SKM-1 treated with dmso at 0.1 percent for 144 hours (cell line): ENCODE measurements around the gene GATB.

Experiments used
- DNase-seq: peaks from one replicate; lab custom pipeline; 2025; ENCODE audit not compliant: unreplicated experiment; lab: John Stamatoyannopoulos, UW

GATB gene

DNA sequence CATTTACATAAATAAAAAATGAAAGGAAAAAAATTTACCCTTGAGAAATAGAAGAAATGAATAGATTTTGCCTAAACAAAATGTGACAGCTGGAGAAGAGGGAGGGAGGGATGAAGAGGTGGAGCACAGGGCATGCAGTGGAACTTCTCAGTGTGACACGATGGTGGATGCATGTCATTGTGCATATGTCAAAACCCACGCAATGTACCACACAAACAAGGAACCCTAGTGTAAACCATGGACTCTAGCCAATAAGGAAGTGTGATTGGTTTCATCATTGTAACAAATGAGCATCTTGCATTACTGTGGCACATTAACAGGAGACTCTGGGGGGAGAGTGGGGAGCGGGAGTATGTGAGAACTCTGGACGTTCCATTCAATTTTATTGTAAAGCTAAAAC is 58.6 kb downstream of the GATB start:
- no peak for DNase-seq

DNA sequence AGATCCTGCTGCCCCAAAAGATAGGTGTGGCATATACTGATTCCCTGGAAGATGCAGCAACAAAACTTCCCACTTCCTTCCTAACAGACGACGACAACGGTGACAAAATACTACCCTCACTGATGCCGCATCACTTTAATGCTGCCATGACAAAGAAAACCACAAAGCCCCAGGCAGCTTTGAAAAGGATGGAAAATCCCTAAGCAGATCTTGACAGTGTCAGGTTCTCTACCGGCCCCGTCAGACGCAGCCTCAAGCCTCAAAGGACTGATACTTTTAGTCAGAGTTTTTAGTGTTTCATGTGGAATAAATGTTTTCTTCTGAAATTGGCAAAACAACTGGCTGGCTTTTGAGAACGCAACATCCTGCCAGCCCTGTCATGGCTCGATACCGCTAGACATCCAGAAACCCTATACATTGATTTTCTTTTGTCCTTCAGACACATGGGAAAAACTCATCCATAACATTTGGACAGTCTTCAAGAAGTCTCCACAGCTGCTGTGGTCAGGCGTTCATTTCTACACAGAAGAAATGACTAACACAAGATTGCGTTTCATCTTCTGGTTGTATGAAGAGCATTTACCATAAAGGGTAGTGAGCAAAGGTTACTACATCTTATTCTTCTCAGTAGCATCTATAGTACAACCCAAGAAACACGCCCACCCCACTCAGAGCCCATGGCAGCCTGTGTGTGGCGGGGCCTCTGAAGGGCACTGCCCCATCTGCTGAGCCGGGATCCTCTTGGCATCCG is 60.1 kb downstream of the GATB start:
- DNase-seq = no peak

DNA sequence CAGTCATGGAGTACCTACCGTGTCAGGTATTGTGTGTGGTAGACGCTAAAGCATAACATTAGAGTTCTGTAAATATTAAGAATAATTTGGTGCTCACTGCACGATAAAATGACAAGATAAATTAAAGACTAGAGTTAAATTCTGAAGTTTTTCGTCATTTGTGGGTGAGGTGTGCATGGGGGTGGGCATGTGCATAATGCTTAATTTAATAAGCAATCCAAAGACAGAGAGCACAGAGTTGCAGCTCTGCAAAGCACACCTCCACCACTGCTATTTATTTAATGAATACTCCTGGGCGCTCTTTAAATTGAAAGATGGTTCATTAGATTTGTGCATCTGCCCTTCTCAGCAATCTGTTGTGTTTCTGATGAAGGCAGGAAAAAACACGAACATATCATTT is 62.6 kb downstream of the GATB start:
- DNase-seq = no peak

DNA sequence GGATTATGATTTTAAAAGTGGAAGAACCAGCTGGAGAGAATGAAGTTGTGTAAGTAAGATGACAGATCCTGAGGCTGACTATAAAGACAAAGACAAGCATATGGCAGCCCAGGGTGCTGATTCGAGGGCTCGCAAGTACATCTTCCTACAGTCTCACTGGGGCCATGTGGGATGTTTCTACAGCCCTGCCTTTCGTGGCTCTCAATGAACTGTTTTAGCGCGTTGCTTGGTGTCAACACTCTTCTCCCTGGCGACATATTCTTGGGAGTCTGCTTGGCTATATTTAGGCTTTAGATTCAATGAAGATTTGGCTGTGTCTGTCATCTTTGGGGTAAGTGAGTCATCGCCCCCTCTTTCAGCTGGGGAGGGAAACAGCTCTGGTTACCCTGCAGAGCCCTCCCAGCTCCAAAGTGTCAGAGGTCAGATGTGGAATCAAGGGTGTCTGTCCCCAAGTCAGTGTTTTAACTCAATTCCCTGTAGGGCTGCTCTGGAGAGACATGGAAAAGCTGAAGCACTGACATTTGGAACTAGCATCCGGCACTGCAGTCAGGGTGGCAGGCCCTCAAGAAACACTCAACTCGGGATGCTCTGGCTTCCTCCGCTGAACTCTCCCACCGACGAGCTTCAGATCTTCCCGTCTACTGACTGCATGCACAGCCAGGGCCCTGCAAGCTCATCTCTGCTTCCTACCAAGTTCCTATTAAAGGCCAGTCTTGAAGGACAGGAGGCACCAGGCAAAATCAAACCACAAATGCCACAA is 65.7 kb downstream of the GATB start:
- DNase-seq = no peak

DNA sequence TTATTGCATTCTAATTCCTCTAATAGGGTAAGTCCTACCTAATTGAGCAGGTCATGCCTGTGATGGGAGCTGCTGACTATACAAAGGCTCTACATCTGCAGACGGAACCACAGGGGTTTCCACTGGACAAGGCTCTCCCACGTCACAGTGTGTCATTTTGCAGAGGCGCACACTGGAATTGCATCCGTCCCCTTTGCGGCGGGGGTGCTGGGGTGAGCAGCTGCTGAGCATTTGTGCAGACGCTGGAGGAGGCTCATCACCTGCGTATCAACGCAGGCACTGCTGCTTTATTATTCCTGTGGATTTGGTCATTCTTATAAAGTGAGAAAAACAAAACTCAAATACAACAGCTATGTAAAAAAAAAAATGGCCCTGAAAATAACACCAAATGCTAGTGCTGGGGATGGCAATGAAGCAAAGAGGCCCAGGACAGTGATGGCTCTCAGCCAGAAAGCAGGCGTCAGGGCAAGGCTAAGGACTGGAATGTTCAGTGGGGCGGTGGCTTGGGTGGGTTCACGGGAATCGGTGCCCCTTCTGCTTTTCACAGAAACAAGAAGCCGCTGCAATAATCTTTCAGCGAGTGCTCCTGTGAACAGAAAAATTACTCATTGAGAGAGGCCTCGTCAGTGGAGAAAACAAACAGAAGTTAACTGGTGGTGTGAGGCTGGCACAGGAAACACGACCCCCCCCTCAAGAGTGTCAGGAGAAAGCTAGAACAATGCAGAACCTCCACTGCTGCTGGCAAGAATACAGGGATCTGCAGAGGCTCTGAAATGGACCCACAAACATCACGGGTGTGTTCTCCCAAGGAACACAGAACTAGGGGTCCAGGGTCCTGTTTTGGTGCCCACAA is 67.8 kb downstream of the GATB start:
- no peak for DNase-seq

DNA sequence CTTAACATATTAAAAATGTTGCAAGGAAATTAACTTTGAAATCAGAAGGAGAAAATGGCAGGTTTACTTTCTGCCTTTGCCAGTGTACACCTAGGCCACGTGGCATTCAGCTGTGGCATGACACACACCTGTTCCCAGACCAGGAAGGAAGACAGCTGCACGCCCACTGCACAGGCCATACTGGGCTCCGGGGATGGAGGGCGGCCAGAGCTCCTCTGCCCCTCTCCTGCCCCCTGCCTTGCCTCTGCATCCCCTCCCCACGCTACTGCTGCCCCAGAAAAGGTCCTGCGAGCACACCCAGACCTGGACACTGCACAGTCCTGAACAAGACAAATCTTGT is 68.4 kb downstream of the GATB start:
- no peak for DNase-seq

DNA sequence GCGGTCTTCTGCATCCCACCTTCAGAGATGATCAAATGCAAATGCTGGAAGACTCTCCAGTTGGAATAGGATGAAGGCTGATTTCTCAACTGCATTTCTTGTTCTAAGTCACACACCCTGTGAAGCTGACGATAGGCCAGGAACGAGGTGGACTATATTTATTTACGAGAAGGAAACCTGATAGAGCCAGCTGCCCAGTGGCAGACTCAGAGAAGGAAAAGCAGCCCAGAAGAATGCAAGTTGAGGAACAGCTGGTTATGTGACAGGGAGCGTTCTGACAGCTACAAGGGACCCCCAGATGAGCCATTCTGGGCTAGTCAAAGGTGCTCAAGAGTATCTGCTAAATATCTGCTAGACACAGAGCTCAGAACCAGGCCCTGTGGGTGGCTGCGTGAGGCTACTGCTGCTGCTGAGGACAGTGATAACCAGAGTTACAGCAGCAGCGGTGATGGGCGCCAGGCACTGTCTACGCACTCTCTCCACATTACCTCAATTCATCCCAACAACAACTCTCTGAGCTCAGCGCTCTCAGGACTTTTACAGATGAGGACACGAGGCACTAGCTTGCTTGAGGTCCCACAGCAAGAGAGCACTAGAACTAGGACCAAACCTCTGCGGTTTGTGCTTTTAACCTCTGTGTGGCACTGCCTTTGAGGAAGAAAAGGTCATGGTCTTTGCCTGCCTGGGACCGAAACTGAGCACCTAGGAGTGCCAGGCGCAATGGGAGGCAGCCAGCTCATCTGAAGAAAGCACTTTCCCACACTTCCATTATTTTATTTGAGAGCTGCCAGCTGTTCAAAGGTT is 69.0 kb downstream of the GATB start:
- no peak for DNase-seq

DNA sequence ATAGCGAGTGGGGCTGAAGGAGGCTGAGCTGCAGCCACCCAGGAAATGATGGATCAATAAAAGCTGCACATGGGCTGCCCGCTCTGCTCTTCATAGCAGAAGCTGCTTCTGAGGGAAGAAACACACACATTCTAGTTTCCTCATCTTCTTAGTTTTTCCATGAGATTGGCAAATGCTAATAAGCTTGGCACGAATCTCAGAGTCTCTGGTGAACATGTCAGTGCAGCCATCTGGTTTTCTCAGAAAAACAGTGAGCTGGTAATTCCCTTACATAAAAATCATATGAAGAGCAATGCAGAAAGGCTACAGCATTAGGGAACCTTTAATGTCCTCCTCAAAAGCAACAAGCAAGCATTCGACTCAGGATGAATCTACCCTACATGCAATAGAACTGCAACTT is 69.9 kb downstream of the GATB start:
- no peak for DNase-seq

DNA sequence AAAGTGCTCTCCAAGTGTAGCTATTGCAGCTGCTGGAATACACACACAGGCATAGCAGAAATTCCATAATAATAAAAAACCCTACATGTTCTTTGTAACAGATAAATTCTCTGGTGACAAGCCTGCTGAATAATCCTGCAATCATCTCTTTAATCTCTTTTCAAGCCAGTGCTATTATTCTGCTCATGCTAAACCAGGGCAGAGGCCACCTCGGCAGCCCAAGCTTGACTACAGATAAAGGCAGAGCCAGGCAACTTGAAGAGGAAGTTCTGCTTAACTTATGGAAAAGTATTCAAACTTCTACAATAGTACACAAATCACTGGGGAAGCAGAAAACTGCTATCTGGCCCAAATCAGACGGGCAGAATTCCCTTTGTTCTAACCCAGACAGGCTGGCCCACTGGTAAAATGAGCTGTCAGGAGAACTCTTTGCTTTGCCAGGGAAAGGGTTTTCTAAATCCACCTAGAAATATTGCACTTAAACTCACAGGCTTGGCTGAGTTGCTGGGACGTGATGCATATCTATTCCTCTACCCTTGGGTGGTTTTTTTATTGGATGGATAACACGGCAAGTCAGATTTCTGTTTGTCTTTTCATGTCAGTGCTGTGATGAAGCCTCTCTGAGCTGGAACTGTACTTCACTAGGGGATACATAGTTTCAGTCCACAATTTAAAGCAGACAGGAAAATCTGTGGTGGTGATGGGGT is 70.5 kb downstream of the GATB start:
- no peak for DNase-seq

DNA sequence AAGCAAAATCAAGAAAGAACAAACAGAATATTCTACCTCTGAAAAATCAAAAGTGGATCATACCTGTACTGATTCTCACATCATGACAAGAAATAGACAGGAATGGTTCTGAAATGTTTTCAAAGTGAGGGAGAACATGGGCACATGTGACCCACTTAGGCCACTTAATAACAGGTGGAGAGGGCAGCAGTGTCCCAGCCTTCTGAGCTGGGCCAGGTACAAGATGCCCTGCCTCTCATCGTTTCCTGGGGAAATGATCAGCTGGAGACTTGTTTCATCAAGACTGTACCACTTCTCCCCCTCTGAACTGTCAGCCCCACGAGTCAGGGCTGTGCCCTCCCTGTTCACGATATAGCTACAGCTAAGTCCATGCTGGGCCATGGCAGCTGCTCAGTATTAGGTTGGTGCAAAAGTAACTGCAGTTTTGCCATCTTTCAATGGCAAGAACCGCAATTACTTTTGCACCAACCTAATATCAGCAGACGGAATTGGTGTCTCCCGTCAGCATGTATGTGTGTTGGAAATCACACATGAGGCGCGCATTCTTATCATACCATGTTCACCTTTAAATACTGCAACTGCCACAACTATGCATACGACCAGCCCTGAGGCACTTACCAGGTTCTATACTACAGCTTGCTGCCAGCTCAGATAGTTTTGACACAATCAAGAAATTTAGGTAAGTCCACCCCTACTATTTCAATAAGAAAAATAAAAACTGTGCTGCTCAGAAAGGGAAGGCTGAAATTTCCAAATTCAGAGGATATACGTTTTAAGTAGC is 71.4 kb downstream of the GATB start:
- DNase-seq = no peak

DNA sequence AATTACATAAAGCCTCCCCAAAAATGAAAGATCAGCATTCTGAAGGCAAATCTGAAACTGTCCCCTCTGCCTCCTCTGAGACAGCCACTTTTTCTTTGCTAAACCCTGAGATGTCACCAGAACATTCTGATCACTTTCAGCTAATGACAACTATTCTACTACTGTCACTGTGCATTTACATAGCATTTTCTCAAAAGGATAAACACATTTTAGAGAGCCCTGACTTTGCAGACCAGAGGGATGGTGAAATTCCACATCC is 72.1 kb downstream of the GATB start:
- DNase-seq = no peak

DNA sequence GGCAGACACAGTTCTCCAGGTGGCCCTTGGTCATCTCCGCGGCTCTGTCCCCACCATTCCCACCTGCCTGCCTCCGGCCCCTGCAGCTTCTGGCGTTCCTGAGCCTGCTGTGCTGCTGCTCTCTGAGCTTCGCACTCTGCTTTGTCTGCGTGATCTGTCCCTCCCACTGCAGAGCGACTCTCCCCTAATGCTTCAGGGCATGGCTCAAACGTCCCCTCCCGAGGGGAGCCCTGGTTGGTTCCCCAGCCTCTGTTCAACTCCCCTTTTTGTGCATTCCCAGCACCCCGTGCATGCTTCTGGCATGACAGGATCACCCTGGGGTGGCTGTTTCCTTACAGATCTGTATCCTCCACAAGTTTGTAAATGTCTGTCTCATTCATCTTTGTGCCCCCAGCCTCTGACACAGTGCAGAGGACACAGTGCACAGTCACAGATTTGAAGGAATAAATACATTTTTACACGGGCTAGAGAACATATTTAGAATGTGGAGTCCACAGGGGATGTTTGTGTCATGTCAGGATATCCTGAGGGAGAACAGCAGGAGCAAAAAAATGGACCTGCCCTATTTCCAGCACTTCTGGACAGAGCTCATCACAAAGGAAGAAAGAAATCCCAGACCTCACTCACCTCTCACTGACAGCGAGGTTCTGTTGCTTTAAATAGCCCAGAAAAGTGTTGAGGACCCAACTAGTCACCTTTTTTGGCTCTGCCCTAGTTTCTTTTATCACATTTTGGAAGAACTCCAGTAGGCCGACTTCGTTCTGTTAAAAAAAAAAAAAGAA is 72.6 kb downstream of the GATB start:
- DNase-seq = no peak

DNA sequence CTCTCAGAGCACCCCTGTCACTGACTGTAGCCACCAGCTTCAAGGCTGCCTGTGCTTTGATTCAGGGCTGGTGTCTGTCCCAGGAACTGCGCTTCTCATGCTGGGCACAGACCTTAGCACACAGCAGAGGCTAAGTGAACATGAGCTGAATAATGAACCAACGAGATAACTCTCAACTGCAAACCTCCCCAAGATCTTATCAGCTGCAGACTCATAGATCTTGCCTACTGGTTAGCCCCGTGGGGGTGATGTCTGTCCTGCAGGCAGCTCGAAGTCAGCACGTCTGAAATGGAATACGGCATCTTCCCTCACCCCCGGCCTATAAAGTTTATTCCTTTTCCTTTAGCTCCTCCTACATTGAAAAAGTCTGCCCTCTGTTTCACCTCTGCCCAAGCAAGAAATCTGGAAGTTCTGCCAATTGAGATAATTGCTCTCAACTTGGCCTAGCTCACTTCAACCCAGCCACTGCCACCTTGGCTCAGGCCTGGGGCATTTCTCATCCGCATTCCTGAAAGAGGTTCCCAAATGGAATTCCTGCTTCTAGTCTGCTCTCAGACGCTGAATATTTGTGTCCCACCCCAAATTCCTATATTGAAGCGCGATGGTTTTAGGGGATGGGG is 73.7 kb downstream of the GATB start:
- no peak for DNase-seq

DNA sequence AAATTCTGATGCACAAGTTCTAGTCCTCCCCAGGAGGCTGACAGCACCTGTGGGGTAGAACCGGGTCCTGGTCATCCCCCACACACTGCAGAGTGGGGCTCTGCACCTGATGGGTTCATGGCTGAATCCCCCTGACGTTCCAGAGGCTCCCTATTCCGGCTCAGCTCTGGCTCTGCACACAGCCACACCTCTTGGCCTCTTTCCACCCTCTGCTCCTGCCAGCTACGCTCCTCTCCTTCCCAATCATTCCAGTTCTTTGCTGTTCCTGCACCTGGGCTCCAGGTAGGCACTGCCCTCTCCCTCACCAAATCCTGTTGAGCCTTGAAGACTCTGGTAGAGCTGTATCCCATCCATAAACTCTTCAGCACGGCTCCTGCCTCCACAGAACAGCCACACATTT is 75.5 kb downstream of the GATB start:
- DNase-seq = no peak

DNA sequence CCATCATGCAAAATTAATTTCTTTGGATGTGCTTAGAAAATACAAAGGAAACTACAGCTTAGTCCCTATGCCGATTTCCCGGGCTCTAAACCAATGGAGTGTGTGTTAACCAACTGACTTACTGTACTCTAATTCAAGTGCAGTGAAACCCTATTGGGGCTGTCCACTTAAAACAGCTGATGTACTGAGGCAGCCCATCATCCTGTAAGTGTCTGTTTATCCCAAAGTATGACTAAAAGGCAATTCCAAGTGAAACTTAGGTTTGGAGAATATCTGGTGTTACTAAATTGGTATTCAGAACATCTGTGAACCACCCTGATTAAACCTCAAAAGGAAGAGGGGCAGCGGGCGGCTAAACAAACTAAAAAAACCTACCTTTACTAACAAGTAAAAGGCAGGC is 79.7 kb downstream of the GATB start:
- DNase-seq = no peak

DNA sequence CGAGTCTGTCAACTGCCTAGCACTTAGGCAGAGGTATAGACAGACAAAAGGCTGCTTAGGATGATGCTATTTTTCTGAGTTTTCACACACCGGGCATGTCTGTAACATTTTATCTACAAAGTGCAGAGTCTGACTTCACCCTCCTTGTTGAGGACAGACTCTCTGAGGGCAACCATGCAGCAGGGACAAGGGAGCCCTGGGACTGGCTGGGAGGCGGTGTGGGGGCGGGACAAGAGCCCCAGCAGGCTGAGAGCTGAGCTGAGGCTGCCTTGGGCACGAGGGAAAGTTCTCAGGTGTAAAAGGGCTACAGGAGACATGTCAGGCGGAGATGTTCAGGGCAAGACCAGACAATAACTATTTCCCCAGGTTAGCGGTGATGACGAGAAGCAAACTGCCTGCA is 81.6 kb downstream of the GATB start:
- DNase-seq = no peak

DNA sequence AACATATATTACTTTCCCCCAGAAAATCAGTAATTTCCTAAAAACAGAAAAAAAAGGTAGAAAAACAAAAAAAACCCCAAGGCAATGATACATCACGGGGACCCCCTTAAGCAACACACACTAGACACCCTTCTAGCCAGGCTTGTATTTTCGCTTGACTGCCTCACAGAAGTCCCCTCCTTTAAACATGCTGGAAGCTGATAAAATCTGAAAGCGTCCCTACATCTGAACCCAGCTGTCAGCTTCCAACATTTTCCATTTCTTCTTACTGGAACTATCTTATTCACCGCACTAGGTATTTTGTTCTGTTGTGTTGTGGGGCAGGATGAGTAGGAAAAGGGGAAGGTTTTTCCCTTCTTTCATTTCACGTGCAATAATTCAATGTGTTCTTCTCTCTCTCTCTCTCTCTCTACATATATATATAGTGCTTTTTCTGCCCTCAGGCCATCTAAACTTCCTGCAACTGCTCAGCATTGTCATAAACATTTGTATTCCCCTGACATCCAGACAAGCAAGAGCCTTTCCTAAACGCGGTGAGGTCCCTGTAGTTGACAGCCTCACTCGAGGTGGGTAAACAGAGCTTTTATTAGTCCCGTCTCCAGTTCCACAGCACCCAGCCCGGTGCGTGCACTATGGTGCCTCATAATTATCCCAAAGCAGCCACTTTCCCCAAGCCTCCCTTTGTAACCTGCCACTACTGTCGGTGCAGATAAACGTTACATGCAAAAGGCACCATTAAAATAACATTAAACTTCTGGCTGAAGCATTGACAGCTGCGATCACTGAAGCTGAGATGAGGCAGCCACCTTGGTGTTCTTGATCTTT is 82.5 kb downstream of the GATB start:
- no peak for DNase-seq

DNA sequence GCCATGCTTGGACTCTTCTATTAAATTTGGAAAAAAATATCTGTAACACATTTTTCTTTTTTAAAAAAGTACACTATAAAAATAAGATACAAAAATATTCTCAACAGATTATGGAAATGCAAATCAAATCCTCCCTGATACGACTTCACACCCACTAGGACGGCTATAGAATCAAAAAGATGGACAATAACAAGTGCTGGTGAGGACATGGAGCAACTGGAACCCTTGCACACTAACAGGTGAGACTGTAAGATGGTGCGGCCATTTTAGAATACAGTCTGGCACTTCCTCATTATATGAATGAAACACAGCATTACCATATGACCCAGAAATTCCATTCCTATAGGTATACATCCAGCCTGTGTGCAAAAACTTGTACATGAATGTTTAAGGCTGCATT is 83.6 kb downstream of the GATB start:
- DNase-seq = no peak
